T47D (cell line): Measurements from ENCODE around the gene HSF5.

Experiments used
- DNase-seq, 2 experiments: peaks; one replicate each; pipeline versions ENCODE4 v3.0.0 to v3.0.0-alpha.2; 2011 to 2012; ENCODE audit warnings: low read depth in 1 of 2, low spot score in 1 of 2
- JUND ChIP-seq: IDR thresholded peaks from 2 replicates; pipeline ENCODE4 v1.6.1; 2012; ENCODE audit warnings: low read depth
- in situ Hi-C: cut with HindIII; loops from 2 replicates; pipeline ENCODE4 v1.10.0; 2016; ENCODE audit warnings: low sequenced_read_pairs, low pct_unique_long_range_greater_than_20kb

Gene HSF5

DNA sequence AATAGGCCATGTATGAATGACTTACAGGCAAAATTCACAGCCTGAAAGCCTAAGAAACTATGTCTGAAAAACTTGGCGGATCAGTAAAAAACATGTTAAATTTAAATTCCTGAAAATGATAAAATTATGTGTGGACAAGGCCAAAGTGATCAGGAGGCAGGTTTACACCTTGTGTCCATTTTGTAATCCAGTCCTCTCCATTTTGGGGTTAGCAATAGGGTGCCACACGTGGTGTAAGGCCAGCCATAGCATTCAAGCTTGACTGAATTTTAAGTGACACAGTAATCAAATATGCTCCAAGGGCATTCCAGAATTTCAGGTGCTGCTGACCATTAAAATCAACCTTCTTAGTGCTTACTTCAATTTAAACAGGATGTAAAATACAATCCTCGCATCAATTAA is 73.6 kb downstream of the HSF5 start:
- no peak for TF ChIP-seq JUND
- in situ Hi-C loops = no loop called here
- no peak for DNase-seq

DNA sequence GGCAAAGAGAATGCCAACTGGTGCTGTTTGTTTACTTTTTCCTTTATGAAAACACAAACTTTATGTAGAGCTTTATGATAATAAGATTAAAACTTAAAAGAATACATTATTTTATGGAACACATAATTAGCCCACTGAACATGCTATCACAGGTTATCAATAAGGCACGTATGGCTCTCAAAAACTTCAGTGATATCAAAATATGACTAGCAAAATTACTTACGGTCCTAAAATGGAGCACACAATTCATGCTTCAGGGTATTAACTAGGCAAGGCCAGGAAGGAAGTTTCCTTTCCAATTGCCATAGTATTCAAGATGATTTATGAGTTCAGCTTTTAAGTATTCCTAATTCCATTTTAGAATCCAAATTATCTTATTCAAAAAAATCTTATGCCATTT is 74.5 kb downstream of the HSF5 start:
- TF ChIP-seq JUND = no peak
- DNase-seq = no peak
- in situ Hi-C loops = no loop called here

DNA sequence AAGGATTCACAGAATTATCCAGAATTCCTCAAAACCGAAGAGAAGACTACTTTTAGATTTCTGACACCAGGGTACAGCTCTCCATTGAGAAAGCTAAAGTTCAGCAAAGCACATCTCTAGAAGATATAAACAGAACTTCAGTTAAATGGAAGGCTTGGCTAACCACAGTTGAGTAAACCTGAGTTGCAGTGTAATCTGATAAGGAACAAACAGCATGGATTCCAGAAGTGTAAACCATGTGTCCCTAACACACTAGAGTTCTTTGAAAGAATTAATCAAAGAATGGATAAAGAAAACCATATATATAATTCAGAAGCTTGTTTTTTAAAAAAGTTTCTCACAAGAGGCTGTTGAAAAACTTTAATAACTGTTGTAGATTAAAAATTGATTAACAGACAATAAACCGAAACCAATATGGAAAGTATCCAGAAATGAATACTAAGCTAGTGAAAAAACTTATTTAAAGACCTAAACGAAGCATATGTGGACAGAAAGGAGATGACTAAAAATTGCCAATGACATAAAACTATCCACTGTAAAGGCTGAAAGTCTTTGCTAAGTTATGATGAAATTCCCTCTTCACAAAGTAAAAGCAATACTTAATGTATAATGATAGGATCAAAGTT is 75.1 kb downstream of the HSF5 start:
- in situ Hi-C loops = no loop called here
- peak in 1 of 2 experiments; percentile 35 for DNase-seq
- TF ChIP-seq JUND = no peak

DNA sequence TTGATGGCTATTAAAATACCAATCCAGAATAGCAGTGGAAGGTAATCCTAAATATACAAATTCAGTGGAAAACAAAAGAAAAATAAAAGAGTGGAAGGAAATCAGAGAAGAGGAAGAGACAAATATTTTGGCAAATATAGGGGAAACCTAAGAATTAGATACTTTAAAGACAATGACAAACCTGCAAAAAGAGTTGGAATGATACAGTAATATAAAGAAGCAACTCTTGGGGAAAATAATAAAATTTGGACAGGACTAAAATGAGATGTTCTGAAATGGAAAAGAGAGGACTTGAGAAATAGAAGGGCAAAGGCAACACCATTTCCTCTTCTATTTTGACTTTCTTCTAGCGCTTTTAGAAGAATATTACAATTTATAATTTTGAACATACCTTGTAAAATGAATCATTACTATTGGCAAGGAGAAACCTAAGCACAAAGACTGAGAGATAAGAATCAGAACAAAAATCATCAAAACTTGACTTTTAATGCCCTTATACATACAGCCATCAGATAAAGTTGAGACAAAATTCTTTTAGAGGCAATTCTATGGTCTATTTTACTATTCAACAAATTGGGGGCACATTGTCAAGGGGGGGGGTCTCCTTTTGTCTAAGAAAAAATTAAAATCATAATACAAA is 76.0 kb downstream of the HSF5 start:
- no peak for TF ChIP-seq JUND
- DNase-seq = no peak
- in situ Hi-C loops = no loop called here

DNA sequence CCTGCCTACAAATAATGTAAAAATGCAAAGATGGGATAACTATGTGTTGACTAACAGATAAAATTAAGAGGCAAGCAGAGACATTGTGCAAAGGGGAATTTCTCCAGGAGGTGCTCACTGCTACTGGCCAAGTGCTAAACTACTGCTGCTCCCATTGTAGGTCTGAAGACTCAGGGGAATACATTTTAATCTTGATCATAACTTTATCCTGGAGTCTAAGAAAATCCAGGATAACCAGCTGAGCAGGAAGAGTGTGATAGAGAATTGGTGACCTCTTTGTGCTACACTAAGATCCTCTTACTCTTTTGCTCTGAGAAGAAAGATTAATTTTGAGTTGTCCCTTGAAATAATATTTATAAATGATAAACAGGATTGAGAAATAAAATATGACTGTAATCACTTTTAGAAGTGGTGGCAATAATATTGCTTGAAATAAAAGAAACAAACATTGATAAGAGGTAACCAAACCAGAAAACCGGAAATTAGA is 76.8 kb downstream of the HSF5 start:
- in situ Hi-C loops = no loop called here
- no peak for TF ChIP-seq JUND
- DNase-seq = no peak

DNA sequence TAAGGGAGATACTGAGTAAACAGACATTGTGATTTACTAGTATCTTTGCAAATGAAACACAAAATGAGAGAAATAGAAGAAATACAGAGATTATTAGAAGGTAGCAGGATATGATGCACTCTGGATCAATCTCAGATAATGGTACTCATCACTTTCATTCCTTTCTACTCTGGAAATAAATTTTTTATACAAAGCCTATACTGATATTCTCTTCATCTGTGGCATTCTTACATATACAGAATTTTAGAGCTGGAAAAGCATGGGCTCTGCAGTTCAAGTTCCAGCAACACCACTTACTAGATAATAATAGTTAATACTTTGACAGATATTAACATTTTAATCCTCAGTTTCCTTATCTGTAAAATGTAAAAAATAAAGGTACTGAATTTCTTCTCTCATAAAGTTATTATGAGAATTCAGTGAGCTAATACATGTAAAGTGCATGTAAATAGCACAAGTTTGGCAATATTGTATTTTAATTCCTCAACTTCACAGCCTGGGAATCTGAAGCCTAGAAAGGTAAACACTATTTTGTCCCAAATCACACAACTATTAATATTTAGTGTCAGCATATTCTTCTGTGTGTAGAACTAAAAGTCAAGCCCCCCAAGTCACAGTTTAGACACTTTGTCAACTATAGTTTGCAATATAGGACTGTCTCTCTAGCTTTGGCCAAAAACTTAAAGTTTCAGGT is 77.3 kb downstream of the HSF5 start:
- no peak for DNase-seq
- no peak for TF ChIP-seq JUND
- in situ Hi-C loops = no loop called here

DNA sequence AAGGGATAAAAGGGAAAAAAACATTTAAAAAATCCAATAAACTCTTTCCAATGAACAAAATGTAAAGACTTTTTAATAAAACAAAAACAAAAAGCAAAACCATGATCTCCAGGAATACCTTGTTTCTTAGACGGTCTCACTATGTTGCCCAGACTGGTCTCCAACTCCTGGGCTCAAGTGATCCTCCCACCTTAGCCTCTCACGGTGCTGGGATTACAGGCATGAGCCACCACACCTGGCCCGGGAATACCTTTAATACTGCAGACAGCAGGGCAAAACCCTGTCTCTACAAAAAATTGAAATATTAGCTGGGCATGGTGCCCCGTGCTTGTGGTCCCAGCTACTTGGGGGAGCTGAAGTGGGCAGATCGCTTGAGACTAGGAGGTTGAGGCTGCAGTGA is 78.8 kb downstream of the HSF5 start:
- in situ Hi-C loops = no loop called here
- TF ChIP-seq JUND = no peak
- DNase-seq = no peak

DNA sequence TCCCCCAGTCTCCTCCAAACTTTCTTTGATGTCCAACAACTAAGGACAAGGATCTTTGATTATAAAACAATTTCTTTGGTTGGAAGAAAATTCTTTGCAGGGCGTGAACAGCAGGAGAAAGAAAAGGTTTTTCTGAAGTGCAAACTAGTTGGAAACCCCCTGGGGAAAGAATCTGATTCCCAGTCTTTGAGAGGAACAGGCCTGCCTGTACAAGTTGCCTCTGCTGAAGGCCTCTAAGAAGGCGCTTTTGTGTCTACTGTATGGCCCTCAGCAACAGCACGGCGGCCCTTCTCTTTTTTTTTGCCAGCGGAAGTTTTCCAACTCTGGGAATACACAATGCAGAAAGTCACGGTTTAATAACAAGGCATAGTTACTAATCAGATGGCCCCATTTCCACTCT is 84.9 kb downstream of the HSF5 start:
- TF ChIP-seq JUND = no peak
- in situ Hi-C loops = no loop called here
- no peak for DNase-seq

DNA sequence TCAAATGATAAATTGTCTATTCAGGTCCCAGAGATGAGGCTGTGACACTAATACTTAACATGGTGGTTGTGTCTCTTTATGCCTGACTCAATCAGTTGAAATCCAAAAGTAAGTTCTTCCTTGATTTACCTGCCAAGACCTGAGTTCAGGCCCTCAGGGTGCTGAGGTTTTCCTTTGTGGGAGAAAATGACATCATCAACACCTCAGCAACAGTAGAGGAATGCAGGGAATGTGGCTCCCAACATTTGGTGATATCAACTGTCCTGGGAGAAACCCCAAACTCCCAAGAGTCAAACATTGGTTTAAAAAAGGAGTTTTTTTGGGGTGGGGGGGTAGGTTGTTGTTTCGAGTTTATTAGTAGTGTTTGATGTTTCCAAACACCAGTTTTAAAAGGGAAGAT is 85.5 kb downstream of the HSF5 start:
- in situ Hi-C loops = no loop called here
- peak; percentile 60; the same call in 1 of the 2 replicates for TF ChIP-seq JUND
- peak in 1 of 2 experiments; percentile 76 for DNase-seq

DNA sequence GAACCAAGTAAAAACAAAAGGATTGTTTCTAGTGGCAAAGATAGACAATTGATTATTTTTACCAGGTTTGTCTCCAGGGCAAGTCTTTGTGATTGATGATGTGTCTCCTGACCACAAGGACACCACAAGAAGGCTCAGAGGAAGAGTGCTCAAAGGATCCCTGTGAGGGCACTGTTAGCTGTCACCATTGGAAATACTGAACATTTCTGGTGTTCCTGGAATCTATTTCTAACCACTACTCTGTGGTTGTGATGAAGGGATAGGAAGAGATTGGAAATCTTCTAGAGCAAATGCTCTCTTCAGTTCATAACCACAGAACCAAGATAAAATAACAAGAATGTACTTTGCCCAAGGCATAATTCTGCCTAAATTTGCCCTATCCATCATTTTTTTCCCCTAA is 86.2 kb downstream of the HSF5 start:
- TF ChIP-seq JUND = peak; percentile 48; the same call in 1 of the 2 replicates
- in situ Hi-C loops = no loop called here
- peak in 1 of 2 experiments; percentile 72 for DNase-seq

DNA sequence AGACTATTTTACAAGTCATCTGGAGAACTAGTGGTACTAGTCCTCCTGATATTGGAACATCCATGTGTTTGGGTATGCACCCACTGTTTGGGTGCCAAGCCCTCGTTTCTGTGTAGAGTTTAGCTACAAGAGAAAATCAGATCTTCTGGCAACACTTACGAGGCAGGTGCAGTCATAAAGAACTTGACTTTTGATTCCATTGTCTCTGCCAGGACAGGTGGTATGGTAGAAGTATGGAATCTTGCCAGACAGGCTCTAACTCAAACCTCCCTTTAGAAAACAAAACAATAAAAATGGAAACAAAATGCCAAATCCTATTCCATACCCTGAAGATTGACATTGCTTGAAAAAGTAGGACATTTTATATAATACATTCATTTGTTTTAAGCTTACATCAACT is 86.9 kb downstream of the HSF5 start:
- peak in 1 of 2 experiments; percentile 66 for DNase-seq
- no peak for TF ChIP-seq JUND
- in situ Hi-C loops = no loop called here

DNA sequence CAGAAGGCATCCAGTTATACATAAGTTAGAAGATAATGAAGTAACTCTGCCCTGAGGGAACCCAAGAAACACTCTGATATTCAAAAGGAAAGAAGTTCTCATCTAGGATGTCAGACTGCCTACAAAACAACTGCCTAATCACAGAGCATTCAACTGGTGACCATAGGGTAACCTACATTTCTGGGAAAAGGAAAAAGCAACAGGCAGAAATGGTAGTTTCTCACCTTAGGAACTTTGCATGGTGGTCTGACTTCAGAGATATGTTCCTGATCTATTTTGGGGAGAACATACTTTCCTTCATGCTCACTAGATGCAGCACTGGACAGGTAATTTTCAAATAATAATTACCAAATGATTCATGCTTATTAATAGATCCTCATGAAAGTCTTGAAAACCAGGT is 87.4 kb downstream of the HSF5 start:
- in situ Hi-C loops = no loop called here
- no peak for TF ChIP-seq JUND
- no peak for DNase-seq

DNA sequence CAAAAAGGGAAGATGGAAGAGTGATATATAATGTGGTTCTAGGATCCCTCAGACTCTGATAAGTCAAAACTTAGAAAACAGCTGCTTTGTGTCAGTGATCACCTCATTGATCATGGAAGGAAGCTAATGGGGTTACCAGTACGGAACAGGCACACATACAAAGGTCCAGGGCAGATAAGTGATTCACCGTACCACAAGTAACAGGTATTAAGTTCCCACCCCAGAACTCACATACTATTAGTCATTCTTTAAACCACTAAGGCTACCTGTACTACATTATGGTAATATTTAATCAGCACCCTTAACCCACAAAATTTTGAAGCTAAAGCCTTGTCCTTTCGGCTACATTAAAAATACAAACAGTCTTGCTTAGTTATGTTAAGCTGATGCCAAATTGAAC is 88.2 kb downstream of the HSF5 start:
- DNase-seq = no peak
- no peak for TF ChIP-seq JUND
- in situ Hi-C loops = no loop called here
